ENCODE results near the gene TNIK.

GRCh38 chr3:171415070-171415469 is 45.1 kb downstream of the TNIK start:
- TF ChIP-seq CTCF (conservative IDR thresholded peaks at IDR 0.05) (no peak), ZFX (IDR thresholded peaks at IDR 0.05) (no peak)
